Liver (tissue), 9 donors: ENCODE data around the gene RPGRIP1L. TPM values are rescaled to one million over a fixed set of nuclear protein-coding genes. Genes with fewer than 3 reads are reported as not detected.

Source experiments
- DNase-seq: peaks from one replicate; pipeline ENCODE4 v3.0.0-alpha.2; 2017; ENCODE audit warnings: low spot score
- H3K27ac ChIP-seq, 2 donors: one replicate each; pipeline ENCODE4 v1.7.0; 2013; ENCODE audit warnings: inconsistent platforms in 2 of 2, low read length in 2 of 2, control low read depth in 1 of 2, low read depth in 1 of 2, mild to moderate bottlenecking in 1 of 2
- H3K27me3 ChIP-seq, 4 donors: one replicate each; pipeline versions ENCODE4 v1.6.1 to v1.7.0; 2013; ENCODE audit warnings: low read length in 3 of 4, inconsistent platforms in 1 of 4, mild to moderate bottlenecking in 1 of 4, moderate library complexity in 1 of 4; ENCODE audit not compliant: control insufficient read depth in 4 of 4, insufficient read depth in 4 of 4
- H3K36me3 ChIP-seq, 4 donors: one replicate each; pipeline versions ENCODE4 v1.6.1 to v1.7.0; 2013; ENCODE audit warnings: low read length in 3 of 4, mild to moderate bottlenecking in 3 of 4, low read depth in 1 of 4, moderate library complexity in 1 of 4; ENCODE audit not compliant: control insufficient read depth in 4 of 4, insufficient read depth in 3 of 4
- H3K4me1 ChIP-seq, 4 donors: one replicate each; pipeline versions ENCODE4 v1.6.1 to v1.7.0; 2013; ENCODE audit warnings: low read length in 3 of 4, mild to moderate bottlenecking in 3 of 4, moderate library complexity in 1 of 4; ENCODE audit not compliant: control insufficient read depth in 4 of 4, insufficient read depth in 4 of 4
- H3K4me3 ChIP-seq, 3 donors: one replicate each; pipeline versions ENCODE4 v1.6.1 to v1.7.0; 2013; ENCODE audit warnings: low read length in 3 of 3, control low read depth in 1 of 3, low read depth in 1 of 3, mild to moderate bottlenecking in 1 of 3
- H3K9ac ChIP-seq, 2 donors: one replicate each; pipeline ENCODE4 v1.7.0; 2013; ENCODE audit warnings: low read length in 2 of 2, mild to moderate bottlenecking in 2 of 2, moderate library complexity in 2 of 2, control low read depth in 1 of 2, low read depth in 1 of 2
- H3K9me3 ChIP-seq, 4 donors: one replicate each; pipeline versions ENCODE4 v1.6.1 to v1.7.0; 2013; ENCODE audit warnings: low read length in 3 of 4; ENCODE audit not compliant: control insufficient read depth in 4 of 4
- GABPA ChIP-seq, 2 donors: IDR thresholded peaks in 1 of 2; conservative IDR thresholded peaks in 1 of 2; 2 replicates each; pipeline ENCODE4 v1.6.1; 2016; ENCODE audit warnings: antibody characterized with exemption in 2 of 2, mild to moderate bottlenecking in 1 of 2, moderate library complexity in 1 of 2
- HNF4G ChIP-seq: IDR thresholded peaks from 2 replicates; pipeline ENCODE4 v1.6.1; 2016; ENCODE audit warnings: antibody characterized with exemption
- RAD21 ChIP-seq, 2 donors: IDR thresholded peaks; 2 replicates each; pipeline ENCODE4 v1.6.1; 2016; ENCODE audit warnings: antibody characterized with exemption in 2 of 2, mild to moderate bottlenecking in 2 of 2
- TAF1 ChIP-seq: conservative IDR thresholded peaks from 2 replicates; pipeline ENCODE4 v1.6.1; 2016; ENCODE audit warnings: antibody characterized with exemption, mild to moderate bottlenecking
- WGBS: extraction: QIAGEN DNeasy Blood & Tissue Kit; methylation state at CpG from one replicate; pipeline ENCODE4 v1.1.7; 2013; 5-methylcytosine and 5-hydroxymethylcytosine counted together
- polyA plus RNA-seq, 2 donors: library from polyadenylated mRNA; stranded (reverse) in 1 of 2; unstranded in 1 of 2; fragments of 200-250 nt in 1 of 2; fragments of >200 nt in 1 of 2; fragmentation: Nextera tagmentation in 1 of 2; extraction: Ambion mirVana in 1 of 2; gene quantifications; one replicate each; pipeline versions ENCODE4 v1.2.1 to v1.2.3, GENCODE V29; 2013 to 2015
- total RNA-seq, 2 donors: library from RNA; depleted of rRNA; stranded (reverse); fragments of >200 nt; gene quantifications; one replicate each; pipeline ENCODE4 v1.2.3, GENCODE V29; 2014
- TF ChIP-seq, protein P1 (sequence below): IDR thresholded peaks from 2 replicates; pipeline ENCODE4 v1.6.1; 2016; ENCODE audit warnings: antibody characterized with exemption
- TF ChIP-seq, protein P2 (sequence below): IDR thresholded peaks from 2 replicates; pipeline ENCODE4 v1.6.1; 2016; ENCODE audit warnings: antibody characterized with exemption
- TF ChIP-seq, protein P3 (sequence below): IDR thresholded peaks from 2 replicates; pipeline ENCODE4 v1.6.1; 2016; ENCODE audit warnings: antibody characterized with exemption, mild to moderate bottlenecking
- donor health status: healthy.
- donor health status: healthy.
- donor health status: healthy.
- donor health status: healthy.
- donor health status: healthy.

The RPGRIP1L gene
- total and polyA plus RNA-seq, 4 donors = 0.46 to 1.4 (median 0.89) TPM

DNA sequence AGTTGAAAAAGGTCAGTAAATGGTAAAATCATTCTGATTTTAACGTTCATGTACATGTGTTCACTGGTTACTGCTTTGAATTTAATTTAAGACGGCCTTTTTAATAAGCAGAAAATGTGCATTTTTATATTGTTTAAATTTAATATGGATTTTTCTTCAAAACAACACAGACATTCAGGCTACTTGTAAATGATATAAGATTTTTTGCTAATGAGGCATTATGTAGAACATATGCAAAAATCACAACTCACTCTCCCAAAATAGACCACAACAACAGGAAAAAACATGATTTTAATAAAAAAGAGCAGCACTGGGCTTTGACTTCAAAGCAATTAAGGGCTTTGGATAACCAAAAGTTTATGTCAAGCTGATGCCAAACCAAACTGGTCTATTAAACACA is 22.3 kb downstream of the RPGRIP1L start:
- H3K9ac ChIP-seq = no peak overlapping the region
- DNase-seq = no peak
- H3K36me3 ChIP-seq = no peaks in the 10 kb centered on the region
- no peak overlapping the region for H3K4me3 ChIP-seq
- TF ChIP-seq, protein P1, sequence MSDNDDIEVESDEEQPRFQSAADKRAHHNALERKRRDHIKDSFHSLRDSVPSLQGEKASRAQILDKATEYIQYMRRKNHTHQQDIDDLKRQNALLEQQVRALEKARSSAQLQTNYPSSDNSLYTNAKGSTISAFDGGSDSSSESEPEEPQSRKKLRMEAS = no peak
- no peak for TF ChIP-seq TAF1
- TF ChIP-seq, protein P2, sequence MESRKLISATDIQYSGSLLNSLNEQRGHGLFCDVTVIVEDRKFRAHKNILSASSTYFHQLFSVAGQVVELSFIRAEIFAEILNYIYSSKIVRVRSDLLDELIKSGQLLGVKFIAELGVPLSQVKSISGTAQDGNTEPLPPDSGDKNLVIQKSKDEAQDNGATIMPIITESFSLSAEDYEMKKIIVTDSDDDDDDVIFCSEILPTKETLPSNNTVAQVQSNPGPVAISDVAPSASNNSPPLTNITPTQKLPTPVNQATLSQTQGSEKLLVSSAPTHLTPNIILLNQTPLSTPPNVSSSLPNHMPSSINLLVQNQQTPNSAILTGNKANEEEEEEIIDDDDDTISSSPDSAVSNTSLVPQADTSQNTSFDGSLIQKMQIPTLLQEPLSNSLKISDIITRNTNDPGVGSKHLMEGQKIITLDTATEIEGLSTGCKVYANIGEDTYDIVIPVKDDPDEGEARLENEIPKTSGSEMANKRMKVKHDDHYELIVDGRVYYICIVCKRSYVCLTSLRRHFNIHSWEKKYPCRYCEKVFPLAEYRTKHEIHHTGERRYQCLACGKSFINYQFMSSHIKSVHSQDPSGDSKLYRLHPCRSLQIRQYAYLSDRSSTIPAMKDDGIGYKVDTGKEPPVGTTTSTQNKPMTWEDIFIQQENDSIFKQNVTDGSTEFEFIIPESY = no peak
- TF ChIP-seq, protein P3, sequence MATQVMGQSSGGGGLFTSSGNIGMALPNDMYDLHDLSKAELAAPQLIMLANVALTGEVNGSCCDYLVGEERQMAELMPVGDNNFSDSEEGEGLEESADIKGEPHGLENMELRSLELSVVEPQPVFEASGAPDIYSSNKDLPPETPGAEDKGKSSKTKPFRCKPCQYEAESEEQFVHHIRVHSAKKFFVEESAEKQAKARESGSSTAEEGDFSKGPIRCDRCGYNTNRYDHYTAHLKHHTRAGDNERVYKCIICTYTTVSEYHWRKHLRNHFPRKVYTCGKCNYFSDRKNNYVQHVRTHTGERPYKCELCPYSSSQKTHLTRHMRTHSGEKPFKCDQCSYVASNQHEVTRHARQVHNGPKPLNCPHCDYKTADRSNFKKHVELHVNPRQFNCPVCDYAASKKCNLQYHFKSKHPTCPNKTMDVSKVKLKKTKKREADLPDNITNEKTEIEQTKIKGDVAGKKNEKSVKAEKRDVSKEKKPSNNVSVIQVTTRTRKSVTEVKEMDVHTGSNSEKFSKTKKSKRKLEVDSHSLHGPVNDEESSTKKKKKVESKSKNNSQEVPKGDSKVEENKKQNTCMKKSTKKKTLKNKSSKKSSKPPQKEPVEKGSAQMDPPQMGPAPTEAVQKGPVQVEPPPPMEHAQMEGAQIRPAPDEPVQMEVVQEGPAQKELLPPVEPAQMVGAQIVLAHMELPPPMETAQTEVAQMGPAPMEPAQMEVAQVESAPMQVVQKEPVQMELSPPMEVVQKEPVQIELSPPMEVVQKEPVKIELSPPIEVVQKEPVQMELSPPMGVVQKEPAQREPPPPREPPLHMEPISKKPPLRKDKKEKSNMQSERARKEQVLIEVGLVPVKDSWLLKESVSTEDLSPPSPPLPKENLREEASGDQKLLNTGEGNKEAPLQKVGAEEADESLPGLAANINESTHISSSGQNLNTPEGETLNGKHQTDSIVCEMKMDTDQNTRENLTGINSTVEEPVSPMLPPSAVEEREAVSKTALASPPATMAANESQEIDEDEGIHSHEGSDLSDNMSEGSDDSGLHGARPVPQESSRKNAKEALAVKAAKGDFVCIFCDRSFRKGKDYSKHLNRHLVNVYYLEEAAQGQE = no peak
- no peak for TF ChIP-seq RAD21 (IDR thresholded peaks at IDR 0.05)
- no peak for TF ChIP-seq GABPA (IDR thresholded peaks at IDR 0.05 in 1 of 2, conservative IDR thresholded peaks at IDR 0.05 in 1 of 2)
- WGBS = 48% methylated on average over 2 of the region's 2 CpGs
- no peaks in the 10 kb centered on the region for H3K9me3 ChIP-seq
- H3K4me1 ChIP-seq = no peaks in the 10 kb centered on the region
- H3K27me3 ChIP-seq = no peaks in the 10 kb centered on the region
- H3K27ac ChIP-seq = no peak overlapping the region

DNA sequence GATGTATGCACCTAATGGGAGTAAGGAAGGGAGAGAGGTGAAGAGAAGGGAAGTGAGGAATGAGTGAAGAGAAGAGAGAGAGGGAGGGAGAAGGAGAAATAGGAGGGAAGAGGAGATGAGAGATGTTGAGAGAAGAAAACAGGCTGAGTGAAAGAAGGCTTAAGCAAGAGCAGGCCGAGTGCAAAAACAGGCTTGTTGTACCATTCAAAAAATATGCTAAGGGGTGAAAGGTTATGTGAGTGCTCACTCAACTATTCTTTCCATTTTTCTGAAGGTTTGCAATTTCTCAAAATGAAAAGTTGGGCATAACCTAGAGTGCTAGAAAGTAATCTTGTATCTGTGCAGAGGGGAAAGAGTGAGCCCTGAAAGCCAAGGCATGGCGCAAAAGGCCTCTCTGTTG is 22.9 kb downstream of the RPGRIP1L start:
- Histone ChIP-seq H3K27ac (no peak overlapping the region), H3K9me3 (no peaks in the 10 kb centered on the region), H3K9ac (no peak overlapping the region), H3K4me1 (no peaks in the 10 kb centered on the region), H3K27me3 (no peaks in the 10 kb centered on the region), H3K36me3 (no peaks in the 10 kb centered on the region), H3K4me3 (no peak overlapping the region)
- 90% methylated on average over 2 of the region's 2 CpGs for WGBS
- DNase-seq = no peak
- no peak for TF ChIP-seq TAF1
- TF ChIP-seq HNF4G = no peak
- TF ChIP-seq, protein P3 = no peak
